ENCODE results near the gene POFUT1.
"Not testable (repeated sequence)": the region's sequence is repeated elsewhere in the genome, so short reads cannot be mapped to it uniquely, and the experiment has no call there.

Gene POFUT1

DNA sequence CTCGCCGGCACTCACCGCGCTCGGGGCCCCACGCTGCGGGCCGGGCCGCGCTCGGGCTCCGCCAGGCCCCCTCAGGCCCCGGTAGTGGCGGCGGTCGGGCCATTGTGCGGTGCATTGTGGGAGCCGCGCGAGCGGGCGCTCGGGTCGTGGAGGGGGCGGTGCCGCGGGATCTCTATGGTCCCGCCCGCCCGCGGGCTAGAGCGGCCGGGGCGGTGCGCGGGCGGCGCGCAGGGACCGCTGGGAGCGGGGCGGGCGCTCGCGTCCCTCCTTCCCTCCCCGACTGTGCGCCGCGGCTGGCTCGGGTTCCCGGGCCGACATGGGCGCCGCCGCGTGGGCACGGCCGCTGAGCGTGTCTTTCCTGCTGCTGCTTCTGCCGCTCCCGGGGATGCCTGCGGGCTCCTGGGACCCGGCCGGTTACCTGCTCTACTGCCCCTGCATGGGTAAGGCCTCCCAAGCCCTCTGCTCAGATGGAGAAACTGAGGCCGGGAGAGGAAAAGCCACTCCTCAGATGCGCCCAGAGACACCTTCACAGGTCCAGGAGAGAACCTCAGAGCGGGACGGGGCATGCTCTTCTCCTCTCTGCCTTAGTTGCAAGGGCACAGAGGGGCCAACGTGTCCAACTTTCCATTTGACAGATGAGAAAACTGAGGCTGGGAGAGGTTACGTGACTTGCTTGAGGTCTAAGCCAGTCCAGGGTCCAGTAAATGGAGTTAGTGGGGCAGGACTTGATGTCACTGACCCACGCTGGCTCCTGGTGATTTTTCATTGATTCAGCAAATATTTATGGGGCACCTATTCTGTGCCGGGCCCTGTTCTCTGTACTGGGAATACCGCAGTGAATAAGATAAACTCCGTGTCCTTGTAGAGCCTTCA lies at the start of gene POFUT1, which contains the start of gene PLAGL2:
Gene POFUT1, plus strand, starts transcription at position 255 of the 873 bp plus-strand sequence. Its CDS starts 62 bp downstream, at position 317.
Gene PLAGL2, minus strand, starts transcription at position 118 of the 873 bp plus-strand sequence. CDS start 5,565 bp downstream, outside the sequence.
- peak; percentile 88 to 91 for DNase-seq

GRCh38 chr20:32158351-32158750 lies 49.3 kb upstream of the POFUT1 start:
- DNase-seq = no peak

DNA sequence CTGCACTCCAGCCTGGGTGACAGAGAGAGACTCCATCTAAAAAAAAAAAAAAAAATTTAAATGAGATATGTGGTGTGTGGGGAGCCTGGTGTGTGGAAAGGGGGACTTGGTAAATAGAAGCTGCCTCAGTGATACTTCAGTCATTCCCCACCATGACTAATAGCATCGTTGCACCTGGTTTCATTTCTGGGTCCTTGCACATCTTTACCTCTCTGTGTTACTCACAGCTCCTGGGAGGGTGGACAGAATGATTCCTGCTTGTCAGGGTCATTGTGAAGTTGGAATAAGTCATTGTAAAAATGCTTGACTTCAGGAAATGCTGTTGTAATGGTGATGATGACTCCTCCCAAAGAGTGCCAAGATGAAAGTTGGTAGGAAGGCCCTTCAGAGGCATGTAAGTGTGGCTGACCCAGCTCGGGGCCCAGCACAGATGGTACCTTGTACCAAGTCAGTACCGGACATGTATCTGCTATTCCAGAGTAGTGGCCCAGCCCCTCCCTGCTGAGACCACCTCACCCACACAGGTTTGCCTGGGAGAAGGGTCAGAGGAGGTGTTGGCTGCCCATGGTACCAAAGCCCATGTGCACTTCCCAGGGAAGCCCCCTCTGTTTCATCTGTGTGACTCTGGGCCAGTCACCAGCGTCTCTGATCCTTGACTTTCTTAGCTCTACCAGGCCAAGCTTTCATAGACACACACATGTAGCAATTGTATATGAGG lies 48.6 kb upstream of the POFUT1 start:
- DNase-seq = peak in 1 of 2 experiments; percentile 14

DNA sequence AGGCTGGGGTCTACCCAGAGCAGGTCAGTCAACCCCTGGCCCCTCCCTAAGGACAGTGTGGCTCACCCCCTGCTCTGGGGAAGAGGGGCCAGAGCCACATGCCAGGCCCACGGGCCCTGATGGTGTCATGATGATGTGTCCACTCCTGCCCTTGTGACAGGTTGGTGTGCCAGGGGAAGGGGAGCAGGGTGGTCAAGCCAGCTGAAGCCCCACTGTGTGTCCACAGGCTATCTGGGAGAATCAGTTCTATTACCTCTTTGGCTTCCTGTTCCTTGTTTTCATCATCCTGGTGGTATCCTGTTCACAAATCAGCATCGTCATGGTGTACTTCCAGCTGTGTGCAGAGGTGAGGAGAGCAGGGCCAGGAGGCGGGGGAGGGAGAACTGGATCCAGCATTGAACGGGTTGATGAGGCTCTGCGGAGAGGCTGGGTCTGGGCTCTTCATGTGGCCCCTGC lies 47.9 kb upstream of the POFUT1 start:
- no peak for DNase-seq

DNA sequence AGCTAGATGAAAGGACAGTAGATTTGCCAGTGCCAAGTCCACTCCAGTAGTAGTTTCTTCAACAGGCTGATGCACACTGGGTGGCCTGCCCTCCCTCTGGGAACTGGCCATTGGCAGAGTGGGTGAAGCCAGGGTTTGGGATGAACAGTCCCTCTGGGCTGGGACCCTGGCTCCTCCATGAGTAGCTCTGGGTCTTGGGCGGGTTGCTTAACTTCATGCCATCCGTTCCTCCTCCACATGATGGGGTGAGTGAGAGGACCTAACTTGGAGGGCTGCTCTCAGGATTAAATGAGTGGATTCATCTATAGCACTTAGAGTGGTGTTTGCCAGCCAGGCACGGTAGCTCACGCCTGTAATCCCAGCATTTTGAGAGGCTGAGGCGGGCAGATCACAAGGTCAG lies 47.3 kb upstream of the POFUT1 start:
- DNase-seq = no peak

DNA sequence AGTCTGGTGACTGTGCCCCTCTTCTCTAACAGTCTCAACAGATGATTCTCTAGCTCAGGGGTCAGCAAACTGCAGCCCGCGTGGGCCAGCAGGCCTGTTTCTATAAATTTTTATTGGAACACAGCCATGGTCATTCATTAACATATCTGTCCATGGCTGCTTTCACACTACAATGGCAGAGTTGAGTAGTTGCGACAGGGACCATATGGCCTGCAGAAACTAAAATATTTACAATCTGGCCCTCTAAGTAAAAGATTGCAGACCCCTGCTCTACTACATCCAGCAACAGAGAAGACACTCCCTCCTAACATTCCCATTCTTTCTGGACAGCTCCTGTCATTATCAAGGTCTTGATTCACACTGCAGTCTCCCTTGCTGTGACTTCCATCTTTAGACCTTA lies 45.3 kb upstream of the POFUT1 start:
- no peak for DNase-seq

DNA sequence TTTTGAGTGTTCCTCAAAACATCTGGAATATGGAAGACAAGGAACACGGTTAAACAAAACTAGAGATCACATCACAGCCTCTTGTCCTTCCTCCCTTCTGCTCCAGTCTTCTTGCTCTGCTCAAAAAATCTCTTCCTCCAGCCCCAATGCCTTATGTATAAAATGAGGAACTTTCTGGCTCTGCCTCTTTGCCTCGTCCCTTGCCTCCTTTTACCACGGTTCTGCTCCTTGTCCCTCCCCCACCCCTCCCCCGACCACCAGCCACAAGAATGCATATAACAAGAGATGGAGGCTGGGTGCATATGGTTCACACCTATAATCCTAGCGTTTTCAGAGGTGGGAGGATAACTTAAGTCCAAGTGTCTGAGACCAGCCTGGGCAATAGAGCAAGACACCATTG lies 43.7 kb upstream of the POFUT1 start:
- DNase-seq = no peak

DNA sequence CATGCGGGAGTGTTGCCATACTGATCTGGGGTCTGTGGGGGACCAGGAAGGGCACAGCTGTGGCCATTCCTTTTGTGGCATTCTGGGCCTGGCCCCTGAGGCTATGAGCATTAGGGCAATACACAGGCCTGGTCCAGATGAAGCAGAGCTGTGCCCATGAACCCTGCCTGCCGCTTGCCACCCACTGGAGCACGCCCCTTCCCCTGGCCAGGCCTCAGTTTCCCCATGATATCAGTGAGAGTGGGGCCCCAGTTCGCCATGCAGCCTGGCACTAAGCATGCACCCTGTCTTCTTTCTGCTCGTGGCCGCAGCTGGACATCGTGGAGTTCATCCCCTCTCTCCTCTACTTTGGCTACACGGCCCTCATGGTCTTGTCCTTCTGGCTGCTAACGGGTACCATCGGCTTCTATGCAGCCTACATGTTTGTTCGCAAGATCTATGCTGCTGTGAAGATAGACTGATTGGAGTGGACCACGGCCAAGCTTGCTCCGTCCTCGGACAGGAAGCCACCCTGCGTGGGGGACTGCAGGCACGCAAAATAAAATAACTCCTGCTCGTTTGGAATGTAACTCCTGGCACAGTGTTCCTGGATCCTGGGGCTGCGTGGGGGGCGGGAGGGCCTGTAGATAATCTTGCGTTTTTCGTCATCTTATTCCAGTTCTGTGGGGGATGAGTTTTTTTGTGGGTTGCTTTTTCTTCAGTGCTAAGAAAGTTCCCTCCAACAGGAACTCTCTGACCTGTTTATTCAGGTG lies 42.5 kb upstream of the POFUT1 start:
- DNase-seq = no peak

GRCh38 chr20:32165836-32166545 lies 41.7 kb upstream of the POFUT1 start:
- DNase-seq = no peak

DNA sequence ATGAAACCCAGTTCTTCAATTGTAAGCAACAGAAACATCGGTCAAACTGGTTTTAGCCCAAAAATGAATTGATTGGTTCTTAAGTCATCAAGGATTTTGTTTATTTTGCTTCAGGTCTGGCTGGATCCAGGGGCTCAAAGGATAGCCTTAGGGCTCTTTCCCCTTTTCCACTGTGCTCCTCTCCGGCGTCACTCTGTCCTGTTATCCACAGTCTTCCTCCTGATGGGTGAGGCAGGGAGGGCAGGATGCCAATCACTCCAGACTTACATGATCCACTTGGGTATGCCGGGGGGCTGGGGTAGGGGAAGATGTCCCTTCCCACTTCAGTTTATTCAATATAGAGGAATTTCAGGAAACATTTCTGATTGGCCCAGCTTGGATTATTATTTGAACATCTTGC lies 40.1 kb upstream of the POFUT1 start:
- no peak for DNase-seq

DNA sequence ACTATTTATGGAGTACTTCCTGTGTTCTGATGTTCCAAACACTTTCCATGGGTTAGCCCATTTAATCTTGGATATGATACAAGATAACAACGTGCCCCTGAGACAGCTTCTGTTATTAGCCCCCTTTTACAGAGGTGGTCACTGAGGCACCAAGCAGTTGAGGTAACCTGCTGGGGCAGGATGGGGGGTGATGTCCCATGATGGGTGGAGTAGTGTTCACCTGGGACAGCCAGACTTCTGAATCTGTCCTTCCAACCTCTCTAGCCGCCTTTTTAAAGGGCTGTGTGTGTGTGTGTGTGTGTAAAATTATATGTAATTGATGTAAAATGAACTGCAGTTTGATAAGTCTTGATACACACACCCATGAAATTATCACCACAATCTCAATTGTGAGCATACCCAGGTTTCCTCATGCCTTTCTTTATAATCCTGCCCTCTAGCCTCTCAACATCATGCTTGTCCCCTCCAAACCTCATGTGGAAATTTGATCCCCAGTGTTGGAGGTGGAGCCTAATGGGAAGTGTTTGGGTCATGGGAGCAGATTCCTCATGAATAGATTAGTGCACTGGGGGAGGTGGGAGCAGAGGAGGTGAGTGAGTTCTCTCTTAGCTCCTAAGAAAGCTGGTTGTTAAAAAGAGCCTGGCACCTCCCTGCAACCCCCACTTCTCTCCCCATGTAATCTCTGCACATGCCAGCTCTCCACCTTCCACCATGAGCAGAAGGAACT lies 39.3 kb upstream of the POFUT1 start:
- DNase-seq = no peak

- not testable (repeated sequence) for DNase-seq
Measured at GRCh38 chr20:32177696-32178095, 30.0 kb upstream of the POFUT1 start.

DNA sequence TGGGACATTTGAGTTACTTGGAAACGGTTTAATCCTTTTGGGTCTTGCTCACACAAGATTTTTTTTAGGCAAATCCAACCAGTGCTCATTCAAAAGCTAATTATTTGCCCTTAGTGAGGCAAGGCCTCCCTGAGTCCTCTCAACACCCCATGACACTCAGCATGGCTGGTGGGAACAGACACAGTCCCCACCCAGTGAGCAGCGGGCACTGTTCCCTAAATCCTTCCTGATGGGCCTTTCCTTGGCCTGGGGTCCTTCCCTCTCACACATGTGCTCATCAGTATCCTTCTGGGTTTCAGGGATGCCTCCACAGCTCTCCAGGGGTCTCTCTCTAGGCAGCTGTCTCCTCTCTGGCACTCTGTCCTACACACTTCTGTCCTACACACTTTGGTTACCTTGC lies 28.2 kb upstream of the POFUT1 start:
- DNase-seq = no peak

GRCh38 chr20:32179934-32180333 lies 27.7 kb upstream of the POFUT1 start:
- no peak for DNase-seq

- DNase-seq = no peak
Measured at GRCh38 chr20:32181606-32182005, 26.1 kb upstream of the POFUT1 start.

- DNase-seq = no peak
Measured at GRCh38 chr20:32183947-32184635, 23.6 kb upstream of the POFUT1 start.

DNA sequence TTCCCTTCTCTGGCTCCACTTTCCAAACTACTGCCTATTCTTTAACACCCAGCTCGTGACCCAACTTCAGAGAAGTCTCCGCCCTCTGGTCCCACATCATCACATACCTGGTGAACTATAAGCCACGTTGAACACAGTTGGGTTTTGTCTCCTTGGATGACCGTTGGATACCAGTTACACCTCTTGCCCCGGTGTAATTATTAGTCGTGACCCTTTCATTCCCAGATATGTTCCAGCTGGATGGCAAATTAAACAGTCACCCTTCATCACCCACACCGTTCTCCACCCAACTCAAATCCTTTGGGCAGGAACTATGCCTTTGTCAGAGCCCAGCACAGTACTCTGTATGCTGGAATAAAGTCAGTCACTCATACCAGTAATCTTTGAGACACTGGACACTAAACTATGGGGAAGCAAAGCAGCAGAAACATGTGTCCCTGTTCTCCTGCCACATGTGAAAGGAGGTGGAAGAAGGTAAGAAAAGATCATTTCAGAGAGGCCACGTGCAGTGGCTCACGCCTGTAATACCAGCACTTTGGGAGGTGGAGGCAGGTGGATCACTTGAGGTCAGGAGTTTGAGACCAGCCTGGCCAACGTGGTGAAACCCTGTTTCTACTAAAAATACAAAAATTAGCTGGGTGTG lies 22.6 kb upstream of the POFUT1 start:
- no peak for DNase-seq

DNA sequence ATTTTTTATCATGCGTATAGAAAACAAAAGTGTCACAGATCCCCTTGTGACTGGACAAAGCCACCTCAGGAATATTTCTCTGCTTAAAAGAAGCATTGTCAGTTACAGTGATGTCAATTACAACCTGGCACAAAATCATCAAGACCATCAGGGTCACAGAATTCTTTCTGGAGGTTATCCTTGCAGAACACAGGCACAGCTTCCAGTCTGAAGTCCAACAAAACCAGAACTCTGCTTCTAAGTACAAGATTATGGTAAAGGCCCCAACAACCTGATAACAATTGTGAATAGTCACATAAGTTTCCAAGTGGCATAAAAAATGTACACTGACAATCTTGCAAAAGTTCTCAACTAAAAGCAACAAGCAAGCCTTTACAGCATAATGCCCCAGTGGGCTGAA lies 21.2 kb upstream of the POFUT1 start:
- DNase-seq = no peak

- no peak for DNase-seq
Measured at GRCh38 chr20:32188376-32189122, 19.1 kb upstream of the POFUT1 start.

- no peak for DNase-seq
Measured at GRCh38 chr20:32189123-32189410, 18.6 kb upstream of the POFUT1 start.

Data from activated CD4-positive, alpha-beta T cell treated with anti-CD3 and anti-CD28 coated beads, Interleukin-2, amount 50 U/mL, for 48 hours (primary cell).